Measurements from ENCODE around the gene LSM11. TPM values are rescaled to one million over a fixed set of nuclear protein-coding genes. Genes with fewer than 3 reads are reported as not detected.

Gene LSM11
- total and polyA plus RNA-seq, 2 of the 4 experiments (the other 2 are of a cell fraction): 1.4 to 3.0 TPM

- DNase-seq (no peak), ATAC-seq (ENCODE audit: low read depth) (no peak)
- Histone ChIP-seq H3K56ac (ENCODE audit: extremely low read depth, insufficient read depth, low read length) (no peak overlapping the region), H3K9me1 (ENCODE audit: insufficient read depth, low read length) (peaks cover 6% of the 10 kb centered on the region; the same call in 1 of the 2 replicates), H3K79me1 (ENCODE audit: low read depth in 1 of 2, low read length in 2 of 2) (no peaks in the 10 kb centered on the region), H3K18ac (ENCODE audit: low read depth, low read length) (no peak overlapping the region), H2AK9ac (replicated peaks; ENCODE audit: low read depth, low read length, poor library complexity) (no peak overlapping the region), H2AFZ (replicated peaks; ENCODE audit: low read length, poor library complexity) (no peak overlapping the region), H3K4me1 (ENCODE audit: control insufficient read depth, insufficient read depth, low read length) (peaks cover 3% of the 10 kb centered on the region; the same call in 1 of the 2 replicates), H3K27ac (ENCODE audit: insufficient read depth, low read length) (no peak overlapping the region), H3K9ac (ENCODE audit: low read depth, low read length) (no peak overlapping the region), H2AK5ac (ENCODE audit: low read depth, low read length) (no peak overlapping the region), H2BK120ac (ENCODE audit: low read depth, low read length) (no peak overlapping the region), H3K4me3 (ENCODE audit: insufficient read depth, low read depth, low read length) (no peak overlapping the region), H3K23ac (ENCODE audit: low read depth, low read length) (no peak overlapping the region), H3K9me3 (ENCODE audit: control insufficient read depth, insufficient read depth, low read length) (no peaks in the 10 kb centered on the region), H3K4ac (ENCODE audit: low read depth, low read length) (no peak overlapping the region), H3K36me3 (ENCODE audit: control insufficient read depth, insufficient read depth, low read length) (no peaks in the 10 kb centered on the region), H4K5ac (ENCODE audit: low read depth, low read length) (no peak overlapping the region), H2BK5ac (ENCODE audit: low read depth, low read length, poor library complexity, severe bottlenecking) (no peak overlapping the region), H4K20me1 (ENCODE audit: insufficient read depth, low read length) (no peaks in the 10 kb centered on the region), H3K4me2 (ENCODE audit: low read depth, low read length) (no peak overlapping the region), H3K27me3 (ENCODE audit: control insufficient read depth, insufficient read depth, low read length) (peaks cover 2% of the 10 kb centered on the region; the same call in 1 of the 2 replicates), H2BK20ac (ENCODE audit: low read depth, low read length) (no peak overlapping the region), H3K14ac (replicated peaks; ENCODE audit: low read depth, low read length) (no peak overlapping the region), H4K91ac (ENCODE audit: insufficient read depth, low read depth, low read length) (no peak overlapping the region), H2BK15ac (ENCODE audit: low read depth, low read length) (no peak overlapping the region), H4K8ac (ENCODE audit: low read depth in 2 of 2, low read length in 2 of 2) (no peak overlapping the region)
- in situ Hi-C loops (cut with MboI; ENCODE audit: low sequenced_read_pairs): no loop called here
- dilution Hi-C loops (cut with HindIII; ENCODE audit: low sequenced_read_pairs, unreplicated experiment): no loop called here
- no TSS peak for BruUV-seq (replicated peaks)
- ChIA-PET POLR2A (ENCODE audit: unreplicated experiment) (no interaction called here), CTCF (interaction anchor here (1.2 kb wide), 1 partner anchor 50 kb away, joined by 3 read pairs; no protein-coding TSS in a partner anchor)
- WGBS, 2 experiments (ENCODE audit: extremely low coverage in 2 of 2, insufficient read length in 1 of 2): 86% methylated on average over 1 of the region's 3 CpGs; no CpG with 5 or more reads in 1 of the 2 experiments
- TF ChIP-seq MXI1 (IDR thresholded peaks at IDR 0.05; ENCODE audit: borderline replicate concordance, low read depth, low read length) (no peak), ELK1 (IDR thresholded peaks at IDR 0.05; ENCODE audit: borderline replicate concordance, low read depth, low read length) (no peak), CEBPB (IDR thresholded peaks at IDR 0.05; ENCODE audit: low read depth, low read length) (no peak), RCOR1 (IDR thresholded peaks at IDR 0.05; ENCODE audit: insufficient replicate concordance, low read length) (no peak), RFX5 (IDR thresholded peaks at IDR 0.05; ENCODE audit: low read depth, low read length) (no peak), SMC3 (IDR thresholded peaks at IDR 0.05; ENCODE audit: low read depth, low read length) (no peak), MAZ (IDR thresholded peaks at IDR 0.05; ENCODE audit: borderline replicate concordance, low read depth, low read length) (no peak), NFE2L2 (IDR thresholded peaks at IDR 0.05; ENCODE audit: low read depth, low read length) (no peak), USF2 (IDR thresholded peaks at IDR 0.05; ENCODE audit: low read depth, low read length) (no peak), RAD21 (IDR thresholded peaks at IDR 0.05; ENCODE audit: low read length) (no peak), BHLHE40 (IDR thresholded peaks at IDR 0.05; ENCODE audit: low read depth, low read length) (no peak), POLR2A (IDR thresholded peaks at IDR 0.05; ENCODE audit: low read depth, low read length) (no peak), MAFK (IDR thresholded peaks at IDR 0.05; ENCODE audit: low read depth, low read length) (no peak)
- TF ChIP-seq, protein P1, sequence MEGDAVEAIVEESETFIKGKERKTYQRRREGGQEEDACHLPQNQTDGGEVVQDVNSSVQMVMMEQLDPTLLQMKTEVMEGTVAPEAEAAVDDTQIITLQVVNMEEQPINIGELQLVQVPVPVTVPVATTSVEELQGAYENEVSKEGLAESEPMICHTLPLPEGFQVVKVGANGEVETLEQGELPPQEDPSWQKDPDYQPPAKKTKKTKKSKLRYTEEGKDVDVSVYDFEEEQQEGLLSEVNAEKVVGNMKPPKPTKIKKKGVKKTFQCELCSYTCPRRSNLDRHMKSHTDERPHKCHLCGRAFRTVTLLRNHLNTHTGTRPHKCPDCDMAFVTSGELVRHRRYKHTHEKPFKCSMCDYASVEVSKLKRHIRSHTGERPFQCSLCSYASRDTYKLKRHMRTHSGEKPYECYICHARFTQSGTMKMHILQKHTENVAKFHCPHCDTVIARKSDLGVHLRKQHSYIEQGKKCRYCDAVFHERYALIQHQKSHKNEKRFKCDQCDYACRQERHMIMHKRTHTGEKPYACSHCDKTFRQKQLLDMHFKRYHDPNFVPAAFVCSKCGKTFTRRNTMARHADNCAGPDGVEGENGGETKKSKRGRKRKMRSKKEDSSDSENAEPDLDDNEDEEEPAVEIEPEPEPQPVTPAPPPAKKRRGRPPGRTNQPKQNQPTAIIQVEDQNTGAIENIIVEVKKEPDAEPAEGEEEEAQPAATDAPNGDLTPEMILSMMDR (conservative IDR thresholded peaks at IDR 0.05; ENCODE audit: low read depth, low read length): no peak
- intact Hi-C loops (cut with micrococcal nuclease): no loop called here
Observed at GRCh38 chr5:157767689-157768088, 24.2 kb downstream of the LSM11 start.
